H1 (cell line): Measurements from ENCODE around the gene PRRT2. TPM values are rescaled to one million over a fixed set of nuclear protein-coding genes. Genes with fewer than 3 reads are reported as not detected.

Experiments used
- SIX5 ChIP-seq: IDR thresholded peaks from 2 replicates; pipeline ENCODE4 v1.6.1; 2011; ENCODE audit warnings: mild to moderate bottlenecking, low read depth, low read length
- polyA plus RNA-seq, 7 experiments: library from polyadenylated mRNA; depleted of rRNA in 3 of 7; stranded (reverse) in 5 of 7; unstranded in 2 of 7; fragments of >200 nt in 5 of 7; fragments of 200-250 nt in 2 of 7; gene quantifications; 1 replicate in 5 of 7; 2 replicates in 1 of 7; 4 replicates in 1 of 7; pipeline versions ENCODE4 v1.2.1 to v1.2.3, GENCODE V29; 2011 to 2013; ENCODE audit warnings: missing spikeins in 2 of 7, mixed read lengths in 2 of 7
- total RNA-seq: library from RNA; stranded (reverse); fragmentation: NEBNext Ultra II Directional; extraction: Animal tissue kit (Norgen Biotek cat#: 25700); gene quantifications from 2 replicates; pipeline ENCODE4 v1.2.1, GENCODE V29; 2021
- TF ChIP-seq, protein P1 (sequence below): fragments of 300-600 bp; sonication (generic); IDR thresholded peaks from 2 replicates; pipeline ENCODE4 v1.7.1; 2012; ENCODE audit warnings: low read length, moderate library complexity, mild to moderate bottlenecking, inconsistent platforms; ENCODE audit not compliant: insufficient replicate concordance

The PRRT2 gene
- total and polyA plus RNA-seq, 2 of the 8 experiments (the other 6 are each of a cell fraction or from before 2014, with no cell fraction given) = 12.8 to 32.6 TPM

- TF ChIP-seq, protein P1, sequence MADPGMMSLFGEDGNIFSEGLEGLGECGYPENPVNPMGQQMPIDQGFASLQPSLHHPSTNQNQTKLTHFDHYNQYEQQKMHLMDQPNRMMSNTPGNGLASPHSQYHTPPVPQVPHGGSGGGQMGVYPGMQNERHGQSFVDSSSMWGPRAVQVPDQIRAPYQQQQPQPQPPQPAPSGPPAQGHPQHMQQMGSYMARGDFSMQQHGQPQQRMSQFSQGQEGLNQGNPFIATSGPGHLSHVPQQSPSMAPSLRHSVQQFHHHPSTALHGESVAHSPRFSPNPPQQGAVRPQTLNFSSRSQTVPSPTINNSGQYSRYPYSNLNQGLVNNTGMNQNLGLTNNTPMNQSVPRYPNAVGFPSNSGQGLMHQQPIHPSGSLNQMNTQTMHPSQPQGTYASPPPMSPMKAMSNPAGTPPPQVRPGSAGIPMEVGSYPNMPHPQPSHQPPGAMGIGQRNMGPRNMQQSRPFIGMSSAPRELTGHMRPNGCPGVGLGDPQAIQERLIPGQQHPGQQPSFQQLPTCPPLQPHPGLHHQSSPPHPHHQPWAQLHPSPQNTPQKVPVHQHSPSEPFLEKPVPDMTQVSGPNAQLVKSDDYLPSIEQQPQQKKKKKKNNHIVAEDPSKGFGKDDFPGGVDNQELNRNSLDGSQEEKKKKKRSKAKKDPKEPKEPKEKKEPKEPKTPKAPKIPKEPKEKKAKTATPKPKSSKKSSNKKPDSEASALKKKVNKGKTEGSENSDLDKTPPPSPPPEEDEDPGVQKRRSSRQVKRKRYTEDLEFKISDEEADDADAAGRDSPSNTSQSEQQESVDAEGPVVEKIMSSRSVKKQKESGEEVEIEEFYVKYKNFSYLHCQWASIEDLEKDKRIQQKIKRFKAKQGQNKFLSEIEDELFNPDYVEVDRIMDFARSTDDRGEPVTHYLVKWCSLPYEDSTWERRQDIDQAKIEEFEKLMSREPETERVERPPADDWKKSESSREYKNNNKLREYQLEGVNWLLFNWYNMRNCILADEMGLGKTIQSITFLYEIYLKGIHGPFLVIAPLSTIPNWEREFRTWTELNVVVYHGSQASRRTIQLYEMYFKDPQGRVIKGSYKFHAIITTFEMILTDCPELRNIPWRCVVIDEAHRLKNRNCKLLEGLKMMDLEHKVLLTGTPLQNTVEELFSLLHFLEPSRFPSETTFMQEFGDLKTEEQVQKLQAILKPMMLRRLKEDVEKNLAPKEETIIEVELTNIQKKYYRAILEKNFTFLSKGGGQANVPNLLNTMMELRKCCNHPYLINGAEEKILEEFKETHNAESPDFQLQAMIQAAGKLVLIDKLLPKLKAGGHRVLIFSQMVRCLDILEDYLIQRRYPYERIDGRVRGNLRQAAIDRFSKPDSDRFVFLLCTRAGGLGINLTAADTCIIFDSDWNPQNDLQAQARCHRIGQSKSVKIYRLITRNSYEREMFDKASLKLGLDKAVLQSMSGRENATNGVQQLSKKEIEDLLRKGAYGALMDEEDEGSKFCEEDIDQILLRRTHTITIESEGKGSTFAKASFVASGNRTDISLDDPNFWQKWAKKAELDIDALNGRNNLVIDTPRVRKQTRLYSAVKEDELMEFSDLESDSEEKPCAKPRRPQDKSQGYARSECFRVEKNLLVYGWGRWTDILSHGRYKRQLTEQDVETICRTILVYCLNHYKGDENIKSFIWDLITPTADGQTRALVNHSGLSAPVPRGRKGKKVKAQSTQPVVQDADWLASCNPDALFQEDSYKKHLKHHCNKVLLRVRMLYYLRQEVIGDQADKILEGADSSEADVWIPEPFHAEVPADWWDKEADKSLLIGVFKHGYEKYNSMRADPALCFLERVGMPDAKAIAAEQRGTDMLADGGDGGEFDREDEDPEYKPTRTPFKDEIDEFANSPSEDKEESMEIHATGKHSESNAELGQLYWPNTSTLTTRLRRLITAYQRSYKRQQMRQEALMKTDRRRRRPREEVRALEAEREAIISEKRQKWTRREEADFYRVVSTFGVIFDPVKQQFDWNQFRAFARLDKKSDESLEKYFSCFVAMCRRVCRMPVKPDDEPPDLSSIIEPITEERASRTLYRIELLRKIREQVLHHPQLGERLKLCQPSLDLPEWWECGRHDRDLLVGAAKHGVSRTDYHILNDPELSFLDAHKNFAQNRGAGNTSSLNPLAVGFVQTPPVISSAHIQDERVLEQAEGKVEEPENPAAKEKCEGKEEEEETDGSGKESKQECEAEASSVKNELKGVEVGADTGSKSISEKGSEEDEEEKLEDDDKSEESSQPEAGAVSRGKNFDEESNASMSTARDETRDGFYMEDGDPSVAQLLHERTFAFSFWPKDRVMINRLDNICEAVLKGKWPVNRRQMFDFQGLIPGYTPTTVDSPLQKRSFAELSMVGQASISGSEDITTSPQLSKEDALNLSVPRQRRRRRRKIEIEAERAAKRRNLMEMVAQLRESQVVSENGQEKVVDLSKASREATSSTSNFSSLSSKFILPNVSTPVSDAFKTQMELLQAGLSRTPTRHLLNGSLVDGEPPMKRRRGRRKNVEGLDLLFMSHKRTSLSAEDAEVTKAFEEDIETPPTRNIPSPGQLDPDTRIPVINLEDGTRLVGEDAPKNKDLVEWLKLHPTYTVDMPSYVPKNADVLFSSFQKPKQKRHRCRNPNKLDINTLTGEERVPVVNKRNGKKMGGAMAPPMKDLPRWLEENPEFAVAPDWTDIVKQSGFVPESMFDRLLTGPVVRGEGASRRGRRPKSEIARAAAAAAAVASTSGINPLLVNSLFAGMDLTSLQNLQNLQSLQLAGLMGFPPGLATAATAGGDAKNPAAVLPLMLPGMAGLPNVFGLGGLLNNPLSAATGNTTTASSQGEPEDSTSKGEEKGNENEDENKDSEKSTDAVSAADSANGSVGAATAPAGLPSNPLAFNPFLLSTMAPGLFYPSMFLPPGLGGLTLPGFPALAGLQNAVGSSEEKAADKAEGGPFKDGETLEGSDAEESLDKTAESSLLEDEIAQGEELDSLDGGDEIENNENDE = no peak
- no peak for TF ChIP-seq SIX5
These were observed 19.9 kb upstream of the PRRT2 start (continued) for GRCh38 chr16:29791845-29792807.
